GM18502 (cell line): ENCODE measurements around the gene SEMA5B.

ENCODE experiments used
- ATAC-seq: cut with Tn5 transposase; IDR thresholded peaks from one replicate; pipeline ENCODE4 v1.9.1; 2021; ENCODE audit warnings: mild to moderate bottlenecking; ENCODE audit not compliant: unreplicated experiment, poor library complexity

SEMA5B gene

GRCh38 chr3:122873741-122874515, 153.6 kb downstream of the SEMA5B start:
- ATAC-seq: no peak

- no peak for ATAC-seq
Observed at GRCh38 chr3:122868322-122868721, 159.2 kb downstream of the SEMA5B start.

- ATAC-seq: no peak
Observed at GRCh38 chr3:122864498-122864897, 163.1 kb downstream of the SEMA5B start.

GRCh38 chr3:122862381-122862780, 165.2 kb downstream of the SEMA5B start:
- no peak for ATAC-seq
